ENCODE measurements around the gene ASPDH. TPM values are rescaled to one million over a fixed set of nuclear protein-coding genes. Genes with fewer than 3 reads are reported as not detected.

ASPDH gene
- total RNA-seq, 3 donors from 2014 or later, result not detected

DNA sequence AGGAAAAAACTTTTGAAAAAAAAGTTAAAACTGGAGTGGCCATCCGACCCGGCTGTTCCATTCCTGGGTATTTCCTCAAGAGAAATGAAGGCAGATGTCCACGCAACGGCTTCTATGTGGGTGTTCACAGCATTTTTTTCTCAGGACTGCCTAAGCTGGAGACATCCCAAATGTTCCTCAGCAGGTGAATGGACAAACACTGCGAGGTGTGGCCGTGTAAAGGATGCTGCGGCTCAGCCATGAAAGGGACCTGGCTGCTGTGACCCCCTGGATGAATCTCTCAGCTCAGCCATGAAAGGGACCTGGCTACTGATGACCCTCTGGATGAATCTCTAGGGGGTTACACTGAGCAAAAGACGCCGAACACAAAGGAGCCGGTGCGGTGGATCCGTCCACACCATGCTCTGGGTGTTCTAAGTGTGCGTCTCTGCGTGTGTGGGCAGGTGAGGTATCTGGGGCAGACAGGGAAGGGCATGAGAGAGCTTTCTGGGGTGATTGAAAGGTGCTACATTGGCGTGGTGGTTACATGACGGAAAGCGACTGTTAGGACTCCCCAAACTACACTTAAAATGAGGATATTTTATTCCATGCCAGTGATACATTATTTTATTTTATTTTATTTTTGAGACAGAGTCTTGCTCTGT is 7.2 kb upstream of the ASPDH start:
- Histone ChIP-seq H3K36me3 (ENCODE audit: low read depth) (no peaks in the 10 kb centered on the region), H3K4me1 (ENCODE audit: low read depth) (no peaks in the 10 kb centered on the region), H3K9me3 (no peaks in the 10 kb centered on the region), H3K4me3 (no peak overlapping the region)
- intact Hi-C loops (cut with DNase I, micrococcal nuclease), result no loop called here
- ATAC-seq (no peak), DNase-seq (peak in 1 of 3 donors; percentile 10)
- TF ChIP-seq, protein P1, sequence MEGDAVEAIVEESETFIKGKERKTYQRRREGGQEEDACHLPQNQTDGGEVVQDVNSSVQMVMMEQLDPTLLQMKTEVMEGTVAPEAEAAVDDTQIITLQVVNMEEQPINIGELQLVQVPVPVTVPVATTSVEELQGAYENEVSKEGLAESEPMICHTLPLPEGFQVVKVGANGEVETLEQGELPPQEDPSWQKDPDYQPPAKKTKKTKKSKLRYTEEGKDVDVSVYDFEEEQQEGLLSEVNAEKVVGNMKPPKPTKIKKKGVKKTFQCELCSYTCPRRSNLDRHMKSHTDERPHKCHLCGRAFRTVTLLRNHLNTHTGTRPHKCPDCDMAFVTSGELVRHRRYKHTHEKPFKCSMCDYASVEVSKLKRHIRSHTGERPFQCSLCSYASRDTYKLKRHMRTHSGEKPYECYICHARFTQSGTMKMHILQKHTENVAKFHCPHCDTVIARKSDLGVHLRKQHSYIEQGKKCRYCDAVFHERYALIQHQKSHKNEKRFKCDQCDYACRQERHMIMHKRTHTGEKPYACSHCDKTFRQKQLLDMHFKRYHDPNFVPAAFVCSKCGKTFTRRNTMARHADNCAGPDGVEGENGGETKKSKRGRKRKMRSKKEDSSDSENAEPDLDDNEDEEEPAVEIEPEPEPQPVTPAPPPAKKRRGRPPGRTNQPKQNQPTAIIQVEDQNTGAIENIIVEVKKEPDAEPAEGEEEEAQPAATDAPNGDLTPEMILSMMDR (IDR thresholded peaks at IDR 0.05), result no peak

DNA sequence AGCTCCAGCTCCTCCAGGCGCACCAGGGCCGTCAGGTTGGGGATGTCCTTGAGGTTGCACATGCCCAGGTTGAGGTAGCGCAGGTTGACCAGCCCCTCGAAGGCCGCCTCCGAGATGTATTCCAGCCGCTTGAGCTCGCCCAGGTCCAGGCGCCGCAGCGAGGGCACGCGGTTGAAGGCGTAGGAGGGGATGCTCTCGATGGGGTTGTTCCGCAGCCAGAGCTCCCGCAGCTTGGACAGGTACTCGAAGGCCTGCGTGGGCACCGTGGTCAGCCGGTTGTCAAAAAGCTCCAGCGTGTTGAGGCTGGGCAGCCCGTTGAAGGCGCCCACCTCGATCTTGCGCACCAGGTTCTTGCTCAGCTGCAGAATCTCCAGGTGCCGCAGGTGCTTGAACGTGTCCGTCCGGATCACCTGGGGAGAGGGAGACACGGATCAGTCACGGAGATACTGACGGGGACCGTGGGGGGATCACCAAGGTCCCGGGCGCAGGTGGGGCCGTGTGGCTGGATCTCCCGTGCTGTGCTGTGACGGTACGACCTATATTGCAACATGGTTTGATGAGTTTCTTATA is 5.4 kb upstream of the ASPDH start:
- intact Hi-C loops (cut with DNase I, micrococcal nuclease), result no loop called here
- Histone ChIP-seq H3K4me3 (no peak overlapping the region), H3K36me3 (ENCODE audit: low read depth) (no peaks in the 10 kb centered on the region), H3K9me3 (no peaks in the 10 kb centered on the region), H3K4me1 (ENCODE audit: low read depth) (no peaks in the 10 kb centered on the region)
- peak in 2 of 3 donors; percentile 4 to 41 for DNase-seq
- TF ChIP-seq, protein P1 (IDR thresholded peaks at IDR 0.05), result no peak
- no peak for ATAC-seq

DNA sequence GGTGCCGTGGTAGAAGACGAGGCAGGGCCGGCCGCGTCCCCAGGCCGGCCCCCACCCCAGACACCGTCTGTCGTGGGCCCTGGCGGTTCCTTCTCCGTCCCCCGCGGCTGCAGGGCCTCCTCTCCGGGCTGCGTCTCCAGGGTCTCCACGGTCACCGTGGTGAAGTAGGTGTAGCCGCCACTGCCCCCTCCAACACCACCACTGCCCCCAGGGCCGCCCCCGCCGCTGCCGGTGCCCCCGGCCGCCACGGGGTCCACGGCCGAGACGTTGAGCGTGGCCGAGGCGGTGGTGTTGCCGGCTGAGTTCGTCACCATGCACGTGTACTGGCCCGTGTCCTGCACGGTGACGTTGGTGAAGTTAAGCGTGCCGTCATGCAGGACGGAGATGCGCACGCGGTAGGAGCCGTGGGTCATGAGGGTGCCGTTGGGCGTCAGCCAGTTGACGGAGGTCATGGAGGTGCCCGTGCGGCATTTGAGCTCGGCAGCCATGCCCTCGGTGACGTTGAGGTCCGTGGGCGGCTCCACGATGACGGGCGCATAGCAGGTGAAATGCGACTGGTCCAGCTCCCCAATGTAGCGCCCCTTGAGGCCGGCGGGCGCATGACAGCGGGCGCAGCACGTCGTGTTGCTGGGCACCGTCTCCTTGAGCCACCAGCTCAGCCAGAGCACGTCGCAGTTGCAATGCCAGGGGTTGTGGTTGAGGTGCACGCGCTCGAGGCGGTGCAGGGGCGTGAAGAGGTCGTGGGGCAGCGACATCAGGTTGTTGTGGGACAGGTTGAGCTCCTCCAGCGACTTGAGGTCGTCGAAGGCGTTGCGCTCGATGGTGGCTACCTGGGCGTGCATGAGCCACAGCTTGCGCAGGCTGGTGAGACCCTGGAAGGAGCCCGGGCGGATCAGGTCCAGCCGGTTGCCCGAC is 4.6 kb upstream of the ASPDH start:
- no peak overlapping the region for H3K4me3 ChIP-seq
- ATAC-seq (no peak), DNase-seq (peak in 2 of 3 donors; percentile 19 to 46)
- no peaks in the 10 kb centered on the region for H3K36me3 ChIP-seq (ENCODE audit: low read depth)
- TF ChIP-seq, protein P1 (IDR thresholded peaks at IDR 0.05), result no peak
- no peaks in the 10 kb centered on the region for H3K9me3 ChIP-seq
- no peaks in the 10 kb centered on the region for H3K4me1 ChIP-seq (ENCODE audit: low read depth)
- intact Hi-C loops (cut with DNase I, micrococcal nuclease), result no loop called here

DNA sequence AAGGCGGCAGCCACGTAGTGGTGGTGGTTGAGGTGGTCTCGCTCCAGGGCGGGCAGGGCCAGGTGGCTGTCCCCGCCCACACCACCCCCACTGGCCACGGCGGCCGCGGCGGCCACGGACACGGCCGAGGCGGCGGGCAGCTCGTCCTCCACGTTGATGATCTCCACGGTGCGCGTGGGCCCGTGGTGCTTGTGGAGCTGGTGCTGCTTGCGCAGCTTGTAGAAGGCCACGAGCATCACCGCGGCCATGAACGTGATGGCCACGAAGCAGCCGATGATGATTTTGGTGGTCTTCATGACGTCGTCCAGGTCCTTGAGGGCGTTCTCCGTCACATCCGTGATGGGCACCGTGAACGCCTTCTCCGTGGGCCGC is 4.0 kb upstream of the ASPDH start:
- DNase-seq, result no peak
- Histone ChIP-seq H3K4me1 (ENCODE audit: low read depth) (no peaks in the 10 kb centered on the region), H3K4me3 (no peak overlapping the region), H3K9me3 (no peaks in the 10 kb centered on the region), H3K36me3 (ENCODE audit: low read depth) (no peaks in the 10 kb centered on the region)
- no peak for ATAC-seq
- TF ChIP-seq, protein P1 (IDR thresholded peaks at IDR 0.05), result no peak
- intact Hi-C loops (cut with DNase I, micrococcal nuclease), result no loop called here

DNA sequence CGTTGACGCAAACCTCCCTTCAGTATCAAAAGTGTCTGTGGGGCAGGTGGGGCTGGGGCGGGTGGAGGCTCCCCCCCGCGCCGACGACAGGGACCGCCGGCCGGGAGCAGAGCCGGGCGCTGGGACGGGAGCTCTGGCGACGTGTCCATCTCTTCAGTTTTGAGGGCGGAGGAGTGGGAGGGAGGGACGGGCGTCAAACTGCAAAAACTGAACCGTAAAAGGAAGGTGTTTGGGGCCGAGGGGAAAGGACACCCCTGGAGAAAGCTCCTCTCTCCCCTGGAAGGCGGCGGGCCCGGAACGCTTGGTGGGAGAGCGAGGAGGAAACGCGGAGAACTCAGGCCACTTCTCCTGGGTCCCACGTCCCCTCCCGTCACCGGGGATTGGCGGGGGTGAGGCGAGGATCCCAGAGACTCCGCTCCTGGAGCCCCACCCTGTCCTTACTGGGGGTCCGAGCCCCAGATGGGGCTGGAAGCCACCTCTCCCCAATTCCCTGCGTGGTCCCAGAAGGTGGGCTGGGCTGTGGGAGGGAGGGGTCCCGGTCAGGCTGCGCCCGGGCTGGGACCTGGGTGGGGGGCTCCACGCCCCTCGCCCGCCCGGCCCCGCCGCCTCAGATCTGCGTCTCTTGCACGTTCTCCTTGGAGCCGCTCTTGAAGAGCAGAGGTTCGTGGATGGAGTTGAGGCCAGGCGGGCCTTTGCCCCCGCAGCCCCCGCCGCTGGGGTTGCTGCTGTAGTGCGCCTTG is 3.4 kb upstream of the ASPDH start:
- Histone ChIP-seq H3K36me3 (ENCODE audit: low read depth) (no peaks in the 10 kb centered on the region), H3K4me1 (ENCODE audit: low read depth) (no peaks in the 10 kb centered on the region), H3K9me3 (no peaks in the 10 kb centered on the region), H3K4me3 (no peak overlapping the region)
- ATAC-seq (no peak), DNase-seq (peak in 2 of 3 donors; percentile 15 to 45)
- intact Hi-C loops (cut with DNase I, micrococcal nuclease), result no loop called here
- TF ChIP-seq, protein P1 (IDR thresholded peaks at IDR 0.05), result no peak
